ENCODE measurements around the gene SLC12A3.

DNA sequence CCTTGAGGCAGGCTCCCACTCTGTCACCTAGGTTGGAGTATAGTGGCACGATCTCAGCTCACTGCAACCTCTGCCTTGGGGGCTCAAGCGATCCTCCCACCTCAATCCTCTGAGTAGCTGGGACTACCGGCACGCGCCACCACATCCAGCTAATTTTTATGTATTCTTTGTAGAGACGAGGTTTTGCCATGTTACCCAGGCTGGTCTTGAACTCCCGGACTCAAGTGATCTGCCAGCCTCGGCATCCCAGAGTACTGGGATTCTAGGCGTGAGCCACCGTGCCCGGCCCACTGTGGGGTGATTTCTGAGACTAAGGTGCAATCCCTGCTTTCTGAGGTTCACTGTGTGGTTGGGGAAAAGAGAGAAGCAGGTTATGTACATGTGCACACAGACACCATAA lies 12.0 kb upstream of the SLC12A3 start:
- TF ChIP-seq, protein P1, sequence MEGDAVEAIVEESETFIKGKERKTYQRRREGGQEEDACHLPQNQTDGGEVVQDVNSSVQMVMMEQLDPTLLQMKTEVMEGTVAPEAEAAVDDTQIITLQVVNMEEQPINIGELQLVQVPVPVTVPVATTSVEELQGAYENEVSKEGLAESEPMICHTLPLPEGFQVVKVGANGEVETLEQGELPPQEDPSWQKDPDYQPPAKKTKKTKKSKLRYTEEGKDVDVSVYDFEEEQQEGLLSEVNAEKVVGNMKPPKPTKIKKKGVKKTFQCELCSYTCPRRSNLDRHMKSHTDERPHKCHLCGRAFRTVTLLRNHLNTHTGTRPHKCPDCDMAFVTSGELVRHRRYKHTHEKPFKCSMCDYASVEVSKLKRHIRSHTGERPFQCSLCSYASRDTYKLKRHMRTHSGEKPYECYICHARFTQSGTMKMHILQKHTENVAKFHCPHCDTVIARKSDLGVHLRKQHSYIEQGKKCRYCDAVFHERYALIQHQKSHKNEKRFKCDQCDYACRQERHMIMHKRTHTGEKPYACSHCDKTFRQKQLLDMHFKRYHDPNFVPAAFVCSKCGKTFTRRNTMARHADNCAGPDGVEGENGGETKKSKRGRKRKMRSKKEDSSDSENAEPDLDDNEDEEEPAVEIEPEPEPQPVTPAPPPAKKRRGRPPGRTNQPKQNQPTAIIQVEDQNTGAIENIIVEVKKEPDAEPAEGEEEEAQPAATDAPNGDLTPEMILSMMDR (IDR thresholded peaks at IDR 0.05; ENCODE audit: low read depth, low read length), result no peak
- no peak for TF ChIP-seq EZH2phosphoT487 (IDR thresholded peaks at IDR 0.05; ENCODE audit: low read depth)
